Neural cell (in vitro differentiated cells): ENCODE results near the gene LIF. TPM values are rescaled to one million over a fixed set of nuclear protein-coding genes. Genes with fewer than 3 reads are reported as not detected.

Experiments used
- H2AFZ ChIP-seq: fragments of 200-600, 300-800 bp; sonication (generic), shearing (Covaris generic); 2 replicates; pipeline ENCODE4 v1.6.0; 2014; ENCODE audit warnings: low read depth, mild to moderate bottlenecking, antibody characterized with exemption, low read length, moderate library complexity
- H3F3A ChIP-seq: fragments of 200-600 bp; shearing (Covaris generic); 2 replicates; pipeline ENCODE4 v1.6.1; 2016; ENCODE audit warnings: mild to moderate bottlenecking, moderate library complexity, mixed read lengths, antibody characterized with exemption, low read length; ENCODE audit not compliant: insufficient read depth, poor library complexity, severe bottlenecking
- H3K27ac ChIP-seq: fragments of 200-600, 300-800 bp; sonication (generic), shearing (Covaris generic); 2 replicates; pipeline ENCODE4 v1.5.1; 2014; ENCODE audit warnings: mild to moderate bottlenecking, low read length, moderate library complexity
- H3K27me3 ChIP-seq: fragments of 300-800, 200-600 bp; sonication (generic), shearing (Covaris generic); 2 replicates; pipeline ENCODE4 v1.6.0; 2014; ENCODE audit warnings: mild to moderate bottlenecking, low read depth, low read length, moderate library complexity; ENCODE audit not compliant: insufficient read depth
- H3K36me3 ChIP-seq: fragments of 300-800, 200-600 bp; sonication (generic), shearing (Covaris generic); 2 replicates; pipeline ENCODE4 v1.5.1; 2014; ENCODE audit warnings: mild to moderate bottlenecking, antibody characterized with exemption, low read length, moderate library complexity; ENCODE audit not compliant: insufficient read depth
- H3K4me2 ChIP-seq: fragments of 300-800, 200-600 bp; sonication (generic), shearing (Covaris generic); 2 replicates; pipeline ENCODE4 v1.6.0; 2014; ENCODE audit warnings: mild to moderate bottlenecking, low read length
- H3K4me3 ChIP-seq: fragments of 300-800, 200-600 bp; sonication (generic), shearing (Covaris generic); 2 replicates; pipeline ENCODE4 v1.5.1; 2014; ENCODE audit warnings: mild to moderate bottlenecking, low read length, moderate library complexity
- H3K79me2 ChIP-seq: fragments of 200-600 bp; shearing (Covaris generic); replicated peaks from 2 replicates; pipeline ENCODE4 v1.6.0; 2014; ENCODE audit warnings: mild to moderate bottlenecking, low read length, moderate library complexity; ENCODE audit not compliant: insufficient read depth
- H3K9ac ChIP-seq: fragments of 300-800, 200-600 bp; sonication (generic), shearing (Covaris generic); 2 replicates; pipeline ENCODE4 v1.6.1; 2016; ENCODE audit warnings: mild to moderate bottlenecking, low read length, mixed read lengths
- H3K9me2 ChIP-seq: fragments of 200-600 bp; shearing (Covaris generic); 2 replicates; pipeline ENCODE4 v1.6.1; 2016; ENCODE audit warnings: mild to moderate bottlenecking, low read length, mixed read lengths; ENCODE audit not compliant: insufficient read depth
- H3K9me3 ChIP-seq: fragments of 200-600, 300-800 bp; sonication (generic), shearing (Covaris generic); 2 replicates; pipeline ENCODE4 v1.6.1; 2016; ENCODE audit warnings: mild to moderate bottlenecking, mixed run types, low read length, moderate library complexity, mixed read lengths
- H4K20me1 ChIP-seq: fragments of 200-600 bp; shearing (Covaris generic); 2 replicates; pipeline ENCODE4 v1.6.1; 2016; ENCODE audit warnings: mild to moderate bottlenecking, mixed run types; ENCODE audit not compliant: insufficient read depth
- CTCF ChIP-seq: fragments of 450-650 bp; IDR thresholded peaks from 2 replicates; pipeline ENCODE4 v1.5.1; 2014; ENCODE audit warnings: antibody characterized with exemption, mild to moderate bottlenecking, moderate library complexity; ENCODE audit not compliant: poor library complexity, severe bottlenecking
- EP300 ChIP-seq: fragments of 450-650 bp; conservative IDR thresholded peaks from 2 replicates; pipeline ENCODE4 v1.6.1; 2014; ENCODE audit warnings: antibody characterized with exemption, mild to moderate bottlenecking, moderate library complexity; ENCODE audit not compliant: poor library complexity, severe bottlenecking
- RAD21 ChIP-seq: fragments of 450-650 bp; conservative IDR thresholded peaks from 2 replicates; pipeline ENCODE4 v1.6.1; 2014; ENCODE audit warnings: antibody characterized with exemption, mild to moderate bottlenecking, moderate library complexity
- SMC3 ChIP-seq: fragments of 450-650 bp; conservative IDR thresholded peaks from 2 replicates; pipeline ENCODE4 v1.6.1; 2014; ENCODE audit warnings: antibody characterized with exemption, mild to moderate bottlenecking, moderate library complexity; ENCODE audit not compliant: poor library complexity
- polyA plus RNA-seq: library from polyadenylated mRNA; depleted of rRNA; stranded (reverse); fragments of >200 nt; gene quantifications from 2 replicates; pipeline ENCODE4 v1.2.3, GENCODE V29; 2014

Gene LIF
- polyA plus RNA-seq, 1 donor from 2014 or later: 0.05 TPM

GRCh38 chr22:30191040-30191701, 55.4 kb downstream of the LIF start:
- no peak overlapping the region for H2AFZ ChIP-seq
- H3K79me2 ChIP-seq: no peaks in the 10 kb centered on the region
- no peaks in the 10 kb centered on the region for H3K27me3 ChIP-seq
- H3K36me3 ChIP-seq: no peaks in the 10 kb centered on the region
- TF ChIP-seq CTCF (no peak), RAD21 (no peak), SMC3 (no peak), EP300 (no peak)
- H3K27ac ChIP-seq: no peak overlapping the region
- no peak overlapping the region for H3K9ac ChIP-seq
- no peak overlapping the region for H3K4me3 ChIP-seq
- no peaks in the 10 kb centered on the region for H3K9me3 ChIP-seq
- no peaks in the 10 kb centered on the region for H3K9me2 ChIP-seq
- H3K4me2 ChIP-seq: no peak overlapping the region
- H4K20me1 ChIP-seq: no peaks in the 10 kb centered on the region
- H3F3A ChIP-seq: no peaks in the 10 kb centered on the region

GRCh38 chr22:30190574-30190973, 56.0 kb downstream of the LIF start:
- TF ChIP-seq EP300: no peak
- Histone ChIP-seq H3F3A (no peaks in the 10 kb centered on the region), H3K9me2 (no peaks in the 10 kb centered on the region), H3K36me3 (no peaks in the 10 kb centered on the region), H3K4me3 (no peak overlapping the region), H3K27ac (no peak overlapping the region), H3K79me2 (no peaks in the 10 kb centered on the region), H3K4me2 (no peak overlapping the region), H3K9ac (no peak overlapping the region), H4K20me1 (no peaks in the 10 kb centered on the region), H3K9me3 (no peaks in the 10 kb centered on the region), H2AFZ (no peak overlapping the region), H3K27me3 (no peaks in the 10 kb centered on the region)

Other genes starting within 250 kb of the LIF start
- gene HORMAD2, start 166.3 kb downstream of the LIF start, polyA plus RNA-seq: 1.2 TPM in 1 of 2 replicates, not detected in the other
- not detected in 2 replicates for gene OSM, start 20.1 kb upstream of the LIF start, polyA plus RNA-seq
- gene CASTOR1, start 42.7 kb upstream of the LIF start, polyA plus RNA-seq: 2.2 and 8.5 TPM in 2 replicates
- gene TBC1D10A, start 80.2 kb upstream of the LIF start, polyA plus RNA-seq: 11.9 and 22.0 TPM in 2 replicates
- gene SF3A1, start 110.1 kb upstream of the LIF start, polyA plus RNA-seq: 14.4 and 14.6 TPM in 2 replicates
- gene CCDC157, start 110.2 kb upstream of the LIF start, polyA plus RNA-seq: 30.6 and 32.2 TPM in 2 replicates
- 28.3 and 40.5 TPM in 2 replicates for gene RNF215, start 140.7 kb upstream of the LIF start, polyA plus RNA-seq
- gene SEC14L2, start 150.3 kb upstream of the LIF start, polyA plus RNA-seq: 2.0 and 2.7 TPM in 2 replicates
- gene MTFP1, start 179.0 kb upstream of the LIF start, polyA plus RNA-seq: 3.2 and 8.1 TPM in 2 replicates
- gene SEC14L3, start 225.3 kb upstream of the LIF start, polyA plus RNA-seq: not detected in 2 replicates